HepG2 (cell line): ENCODE data around the gene POLRMT. TPM values are rescaled to one million over a fixed set of nuclear protein-coding genes. Genes with fewer than 3 reads are reported as not detected.

Experiments
- ATAC-seq: fragments of 200-7000 bp; cut with Tn5 transposase; 3 replicates; pipeline ENCODE4 v1.9.1; 2020; ENCODE audit warnings: mild to moderate bottlenecking, moderate library complexity
- BruUV-seq: library from RNA; stranded (reverse); fragments of 400-500 nt; replicated peaks from 2 replicates; lab custom pipeline; 2021; lab: Mats Ljungman, UMichigan
- CTCF ChIA-PET: fragments of 300-600 bp; formaldehyde crosslinking; extraction: SDS; loops from one replicate; lab custom pipeline; 2021; ENCODE audit warnings: low total read pairs, inconsistent platforms, low intra/inter-chr PET ratio; lab: Yijun Ruan, JAX
- POLR2A ChIA-PET: fragments of 350-600 bp; sonication (Branson Sonifier 250); formaldehyde crosslinking; loops from one replicate; lab custom pipeline; 2020; ENCODE audit warnings: antibody characterized with exemption, inconsistent platforms; lab: Yijun Ruan, JAX
- DNase-seq: peaks from one replicate; pipeline ENCODE4 v3.0.0-alpha.2; 2015; ENCODE audit warnings: low spot score
- FAIRE-seq: peaks from 3 replicates; lab custom pipeline; 2011; peaks lifted over from hg19 to GRCh38; lab: Jason Lieb, UNC
- H2AFZ ChIP-seq: one replicate; pipeline ENCODE4 v1.6.1; 2011; ENCODE audit warnings: low read length, inconsistent platforms
- H3K27ac ChIP-seq: fragments of 300-600 bp; 3 replicates; pipeline ENCODE4 v1.8.0; 2011; ENCODE audit warnings: mixed run types, mild to moderate bottlenecking, mixed read lengths, low read length, inconsistent platforms; ENCODE audit not compliant: insufficient read depth; ENCODE audit errors: extremely low read length
- H3K27me3 ChIP-seq, 2 experiments: fragments of 200-600 bp in 1 of 2; 2 replicates in 1 of 2; 3 replicates in 1 of 2; pipeline versions ENCODE4 v1.6.0 to v1.8.0; 2011; ENCODE audit warnings: low read length in 2 of 2, mild to moderate bottlenecking in 2 of 2, moderate library complexity in 2 of 2, inconsistent platforms in 1 of 2; ENCODE audit not compliant: insufficient read depth in 2 of 2, control insufficient read depth in 1 of 2
- H3K36me3 ChIP-seq, 2 experiments: fragments of 200-600 bp in 1 of 2; replicated peaks in 1 of 2; 2 replicates in 1 of 2; 3 replicates in 1 of 2; pipeline versions ENCODE4 v1.5.1 to v1.8.0; 2011; ENCODE audit warnings: low read length in 2 of 2, inconsistent platforms in 1 of 2; ENCODE audit not compliant: insufficient read depth in 2 of 2, control insufficient read depth in 1 of 2
- H3K4me1 ChIP-seq: 2 replicates; pipeline ENCODE4 v1.5.1; 2012; ENCODE audit warnings: low read length, inconsistent platforms; ENCODE audit not compliant: insufficient read depth
- H3K4me2 ChIP-seq: 2 replicates; pipeline ENCODE4 v1.6.0; 2011; ENCODE audit warnings: low read depth, low read length, inconsistent platforms
- H3K4me3 ChIP-seq, 3 experiments: fragments of 200-600 bp in 1 of 3; sonication (generic), shearing (Covaris generic) in 1 of 3; replicated peaks in 1 of 3; 2 replicates each; pipeline ENCODE4 v1.5.1; 2011 to 2016; ENCODE audit warnings: low read length in 3 of 3, inconsistent platforms in 2 of 3, low read depth in 2 of 3, mild to moderate bottlenecking in 2 of 3, control low read depth in 1 of 3, mixed read lengths in 1 of 3; ENCODE audit not compliant: insufficient read depth in 1 of 3
- H3K79me2 ChIP-seq: one replicate; pipeline ENCODE4 v1.6.1; 2011; ENCODE audit warnings: low read length, inconsistent platforms; ENCODE audit not compliant: insufficient read depth
- H3K9ac ChIP-seq: 2 replicates; pipeline ENCODE4 v1.6.0; 2011; ENCODE audit warnings: mild to moderate bottlenecking, low read depth, low read length, inconsistent platforms; ENCODE audit not compliant: insufficient read depth
- H3K9me3 ChIP-seq: 2 replicates; pipeline ENCODE4 v1.5.1; 2012; ENCODE audit warnings: mild to moderate bottlenecking, low read length
- H4K20me1 ChIP-seq: 2 replicates; pipeline ENCODE4 v1.6.0; 2011; ENCODE audit warnings: inconsistent platforms, mild to moderate bottlenecking, low read length, moderate library complexity; ENCODE audit not compliant: insufficient read depth
- NKX3-1 ChIP-seq: sonication (generic); formaldehyde crosslinking; IDR thresholded peaks from 2 replicates; pipeline ENCODE4 v1.5.0; 2020; ENCODE audit warnings: missing genetic modification reagents
- POGK ChIP-seq: sonication (generic); formaldehyde crosslinking; conservative IDR thresholded peaks from 2 replicates; pipeline ENCODE4 v1.8.0; 2022; ENCODE audit warnings: mild to moderate bottlenecking, moderate library complexity, missing genetic modification reagents
- RBFOX2 ChIP-seq: fragments of 200-400 bp; formaldehyde crosslinking; IDR thresholded peaks from 2 replicates; pipeline ENCODE4 v1.6.1; 2017; ENCODE audit warnings: low read depth, mild to moderate bottlenecking, low read length
- WGBS: methylation state at CpG from one replicate; pipeline ENCODE4 v1.1.6; 2017; ENCODE audit warnings: low lambda C conversion rate; 5-methylcytosine and 5-hydroxymethylcytosine counted together
- in situ Hi-C: cut with HindIII; loops from 2 replicates; pipeline ENCODE4 v1.10.0; 2017; ENCODE audit warnings: low pct_unique_long_range_greater_than_20kb; ENCODE audit not compliant: extremely low pct_ligation_motif_present
- intact Hi-C: fragments of 100-400 bp; cut with micrococcal nuclease; formaldehyde crosslinking; loops from one replicate; pipeline ENCODE4 v1.10.0; 2022; ENCODE audit not compliant: unreplicated experiment
- polyA plus RNA-seq, 8 experiments: library from polyadenylated mRNA; depleted of rRNA in 3 of 8; stranded (reverse) in 7 of 8; unstranded in 1 of 8; fragments of >200 nt; fragmentation: Illumina TruSeq in 4 of 8; extraction: Trizol in 4 of 8; gene quantifications; 2 replicates each; pipeline versions ENCODE4 v1.2.1 to v1.2.3, GENCODE V29; 2011 to 2016; ENCODE audit warnings: low read depth in 4 of 8, missing spikeins in 1 of 8, mixed read lengths in 1 of 8; ENCODE audit not compliant: insufficient read depth in 1 of 8
- total RNA-seq, 5 experiments: library from RNA; depleted of rRNA; stranded (reverse); fragments of >200 nt; fragmentation: Illumina TruSeq; extraction: Trizol; gene quantifications; 2 replicates each; pipeline ENCODE4 v1.2.3, GENCODE V29; 2016; ENCODE audit warnings: low read depth in 1 of 5
- TF ChIP-seq, protein P1 (sequence below): sonication (generic); formaldehyde crosslinking; IDR thresholded peaks from 2 replicates; pipeline ENCODE4 v1.5.0; 2020; ENCODE audit warnings: missing genetic modification reagents

The POLRMT gene
- total and polyA plus RNA-seq, 2 of the 13 experiments (the other 11 are each of a cell fraction or from before 2014, with no cell fraction given), result 78.0 to 101 TPM

GRCh38 chr19:619286-620002 is 13.9 kb downstream of the POLRMT start:
- Histone ChIP-seq H3K27me3 (no peaks in the 10 kb centered on the region), H3K36me3 (peaks cover 10 to 33% of the 10 kb centered on the region in 2 experiments), H2AFZ (no peak overlapping the region), H3K4me3 (no peak overlapping the region), H3K9me3 (no peaks in the 10 kb centered on the region), H3K4me2 (no peak overlapping the region), H3K27ac (no peak overlapping the region), H3K9ac (no peak overlapping the region), H3K4me1 (no peaks in the 10 kb centered on the region), H4K20me1 (no peaks in the 10 kb centered on the region), H3K79me2 (no peaks in the 10 kb centered on the region)
- intact Hi-C loops, result no loop called here
- CTCF ChIA-PET, result no interaction called here
- DNase-seq (no peak), FAIRE-seq (no peak), ATAC-seq (no peak)
- TF ChIP-seq, protein P1, sequence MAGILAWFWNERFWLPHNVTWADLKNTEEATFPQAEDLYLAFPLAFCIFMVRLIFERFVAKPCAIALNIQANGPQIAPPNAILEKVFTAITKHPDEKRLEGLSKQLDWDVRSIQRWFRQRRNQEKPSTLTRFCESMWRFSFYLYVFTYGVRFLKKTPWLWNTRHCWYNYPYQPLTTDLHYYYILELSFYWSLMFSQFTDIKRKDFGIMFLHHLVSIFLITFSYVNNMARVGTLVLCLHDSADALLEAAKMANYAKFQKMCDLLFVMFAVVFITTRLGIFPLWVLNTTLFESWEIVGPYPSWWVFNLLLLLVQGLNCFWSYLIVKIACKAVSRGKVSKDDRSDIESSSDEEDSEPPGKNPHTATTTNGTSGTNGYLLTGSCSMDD (CRISPR knock-in tag), result no peak
- peak; percentile 48; the same call in 1 of the 2 replicates for TF ChIP-seq RBFOX2
- no peak for TF ChIP-seq NKX3-1 (CRISPR knock-in tag)
- TF ChIP-seq POGK (CRISPR knock-in tag), result no peak
- in situ Hi-C loops, result no loop called here
- POLR2A ChIA-PET, result no interaction called here
- 100% methylated on average over 17 of the region's 47 CpGs for WGBS
- BruUV-seq, result no TSS peak
